GM06990 (cell line): ENCODE measurements around the gene FAM3B.

ENCODE experiments used
- DNase-seq: peaks from one replicate; pipeline ENCODE4 v3.0.0-alpha.2; 2011; ENCODE audit not compliant: insufficient read length; ENCODE audit errors: extremely low read depth
- H3K27me3 ChIP-seq: replicated peaks from 2 replicates; pipeline ENCODE4 v1.6.0; 2011; ENCODE audit warnings: low read length; ENCODE audit not compliant: control insufficient read depth, insufficient read depth
- H3K36me3 ChIP-seq: 2 replicates; pipeline ENCODE4 v1.5.1; 2011; ENCODE audit warnings: low read length; ENCODE audit not compliant: control insufficient read depth, insufficient read depth
- H3K4me3 ChIP-seq: replicated peaks from 2 replicates; pipeline ENCODE4 v1.5.1; 2011; ENCODE audit warnings: low read depth, mild to moderate bottlenecking, control low read depth, low read length
- CTCF ChIP-seq: IDR thresholded peaks from 2 replicates; pipeline ENCODE4 v1.5.1; 2011; ENCODE audit warnings: low read length, control low read depth, mild to moderate bottlenecking, inconsistent platforms; ENCODE audit not compliant: insufficient read depth, poor library complexity, severe bottlenecking

The FAM3B gene

DNA sequence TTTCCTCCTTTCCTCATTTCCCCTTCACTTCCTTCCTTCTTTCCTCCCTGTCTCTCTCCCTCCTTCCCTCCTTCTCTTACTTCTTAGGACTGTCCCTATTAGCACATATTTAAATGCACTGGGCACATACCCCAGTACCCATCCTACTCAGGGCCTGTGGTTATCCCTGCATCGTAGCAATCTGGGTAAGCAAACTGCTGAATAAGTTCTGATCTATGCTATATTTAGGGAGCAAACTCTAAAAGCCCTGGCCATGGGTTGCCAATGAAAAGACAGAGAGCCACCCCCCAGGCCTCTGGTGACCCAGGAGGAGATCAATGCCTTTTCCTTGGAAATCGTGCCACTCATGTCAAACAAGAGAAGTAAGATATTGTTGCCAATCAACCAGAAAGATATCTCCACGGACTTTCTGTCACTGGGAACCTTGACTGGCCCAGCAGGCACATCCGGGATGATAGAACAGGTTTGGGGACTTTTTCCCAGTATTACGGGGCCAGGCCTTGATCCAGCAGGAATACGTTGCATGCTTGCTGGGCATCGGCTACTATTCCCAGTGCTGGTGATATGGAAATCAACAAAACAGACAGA is 5.4 kb downstream of the FAM3B start:
- Histone ChIP-seq H3K27me3 (no peaks in the 10 kb centered on the region; the same call in 1 of the 2 replicates), H3K36me3 (no peaks in the 10 kb centered on the region), H3K4me3 (no peak overlapping the region)
- TF ChIP-seq CTCF: no peak
- no peak for DNase-seq

GRCh38 chr21:41322496-41323382 is 6.1 kb downstream of the FAM3B start:
- no peak for DNase-seq
- no peak for TF ChIP-seq CTCF
- no peak overlapping the region for H3K4me3 ChIP-seq
- H3K27me3 ChIP-seq: no peaks in the 10 kb centered on the region; the same call in 1 of the 2 replicates
- no peaks in the 10 kb centered on the region for H3K36me3 ChIP-seq

DNA sequence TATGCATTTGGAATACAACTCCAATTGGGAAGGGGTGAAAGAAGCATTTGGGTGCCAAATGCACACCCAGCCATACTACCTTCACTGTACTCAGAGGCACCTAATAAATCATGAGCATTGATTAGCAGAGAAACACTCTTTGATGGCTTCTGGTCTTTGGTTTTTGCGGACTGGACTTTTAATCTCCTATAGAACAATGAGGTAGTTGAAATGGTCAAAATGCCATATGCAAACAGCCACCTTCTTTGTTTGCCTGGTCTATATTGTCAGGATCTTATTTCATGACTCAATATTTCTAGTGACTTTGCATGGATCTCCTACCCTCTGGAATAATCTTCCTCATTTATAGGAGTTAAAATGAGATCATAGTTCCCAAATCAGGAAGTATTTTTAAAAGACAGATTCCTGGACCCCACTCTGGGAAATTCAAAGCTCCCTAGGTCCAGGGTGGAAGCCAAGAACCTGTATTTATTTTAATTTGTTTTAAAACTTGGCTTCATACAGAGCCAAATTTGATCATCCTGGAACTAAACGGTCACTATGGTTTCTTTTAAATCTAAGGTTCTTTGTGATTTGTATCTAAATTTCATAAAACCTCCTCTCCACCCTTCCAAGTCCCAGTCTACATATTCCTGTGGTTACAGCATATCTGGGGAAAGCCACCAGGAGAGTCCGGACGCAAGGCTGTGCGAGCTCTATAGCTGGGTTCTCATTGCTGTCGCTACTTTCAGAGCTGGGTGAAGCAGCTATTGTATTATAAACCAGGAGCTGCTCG is 8.7 kb downstream of the FAM3B start:
- no peak for TF ChIP-seq CTCF
- H3K36me3 ChIP-seq: no peaks in the 10 kb centered on the region
- DNase-seq: no peak
- H3K27me3 ChIP-seq: no peaks in the 10 kb centered on the region
- no peak overlapping the region for H3K4me3 ChIP-seq

DNA sequence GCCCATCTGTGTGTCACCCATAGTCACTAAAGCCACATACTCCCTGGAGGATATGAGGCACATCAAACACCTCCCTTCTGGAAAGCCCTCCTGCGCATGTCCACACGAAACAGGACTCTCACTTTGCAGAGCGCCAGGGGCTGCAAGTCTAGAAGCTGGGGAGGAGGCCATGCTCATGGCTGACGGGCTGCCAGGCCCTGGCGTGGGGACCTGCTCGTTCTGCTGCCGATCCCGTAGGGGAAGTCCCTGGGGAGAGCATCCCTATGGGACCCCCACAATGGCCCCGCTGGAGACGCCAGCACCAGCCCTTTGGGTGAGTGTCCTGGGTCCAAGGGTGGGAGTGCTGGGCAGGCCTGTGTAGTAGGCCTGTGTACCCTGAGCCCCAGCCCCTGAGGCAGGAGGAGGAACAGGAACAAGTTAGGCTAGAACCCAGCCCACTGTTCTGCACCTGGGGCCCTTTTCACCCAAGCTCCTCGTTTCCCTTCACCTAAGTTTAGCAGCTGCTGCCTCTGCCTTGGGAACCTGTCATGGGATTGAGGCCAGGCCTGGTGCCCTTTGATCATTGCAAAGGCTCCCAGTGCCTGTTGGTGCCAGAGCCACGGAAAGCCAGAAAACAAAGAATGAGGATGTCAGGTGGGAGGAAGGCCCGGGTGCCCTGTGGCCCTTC is 9.9 kb downstream of the FAM3B start:
- Histone ChIP-seq H3K4me3 (no peak overlapping the region), H3K27me3 (no peaks in the 10 kb centered on the region), H3K36me3 (no peaks in the 10 kb centered on the region)
- DNase-seq: no peak
- TF ChIP-seq CTCF: no peak

DNA sequence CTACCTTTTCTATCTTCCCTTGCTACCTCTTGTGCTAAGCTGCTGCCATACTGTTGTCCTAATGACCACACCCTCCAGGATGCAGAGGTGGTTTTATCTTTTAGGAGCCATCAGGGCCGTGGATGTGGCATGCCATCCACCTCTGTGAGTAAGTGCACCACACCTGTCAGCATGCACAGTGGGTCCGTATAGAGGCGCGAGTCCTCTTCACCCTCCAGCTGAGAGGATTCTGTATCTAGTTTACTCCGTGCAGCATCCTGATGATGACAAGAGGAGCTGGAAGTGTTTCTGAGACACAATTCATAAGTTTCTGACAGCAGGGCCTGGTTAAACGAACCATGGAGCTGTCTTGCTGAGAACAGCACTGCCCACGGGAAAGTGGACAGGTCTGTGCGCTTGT is 11.2 kb downstream of the FAM3B start:
- no peak for DNase-seq
- no peak for TF ChIP-seq CTCF
- H3K27me3 ChIP-seq: no peaks in the 10 kb centered on the region

More for the DNA sequence above, 11.2 kb downstream of the FAM3B start:
- no peaks in the 10 kb centered on the region for H3K36me3 ChIP-seq
- no peak overlapping the region for H3K4me3 ChIP-seq
